Fibroblast of lung (primary cell): ENCODE results near the gene DPYSL3. TPM values are rescaled to one million over a fixed set of nuclear protein-coding genes. Genes with fewer than 3 reads are reported as not detected.

Source experiments
- DNase-seq, 2 donors: peaks; one replicate each; pipeline versions ENCODE4 v3.0.0 to v3.0.0-alpha.2; 2010; ENCODE audit warnings: low read depth in 2 of 2
- H2AFZ ChIP-seq: 2 replicates; pipeline ENCODE4 v1.5.1; 2012; ENCODE audit warnings: low read length, control low read depth, inconsistent platforms
- H3K27ac ChIP-seq: 2 replicates; pipeline ENCODE4 v1.5.1; 2011; ENCODE audit warnings: low read length, control low read depth; ENCODE audit not compliant: insufficient read depth
- H3K27me3 ChIP-seq: 2 replicates; pipeline ENCODE4 v1.5.1; 2011; ENCODE audit warnings: mild to moderate bottlenecking, low read length; ENCODE audit not compliant: control insufficient read depth, insufficient read depth
- H3K36me3 ChIP-seq: 2 replicates; pipeline ENCODE4 v1.5.1; 2011; ENCODE audit warnings: low read length; ENCODE audit not compliant: control insufficient read depth, insufficient read depth
- H3K4me1 ChIP-seq: 2 replicates; pipeline ENCODE4 v1.5.1; 2011; ENCODE audit warnings: low read length; ENCODE audit not compliant: control insufficient read depth, insufficient read depth; ENCODE audit errors: extremely low read depth
- H3K4me2 ChIP-seq: 2 replicates; pipeline ENCODE4 v1.5.1; 2011; ENCODE audit warnings: low read length, control low read depth; ENCODE audit not compliant: insufficient read depth; ENCODE audit errors: extremely low read depth
- H3K4me3 ChIP-seq, 4 experiments: fragments of 200-600 bp in 1 of 4; sonication (generic) in 1 of 4; replicated peaks in 1 of 4; 2 replicates each; pipeline ENCODE4 v1.5.1; 2011 to 2016; ENCODE audit warnings: low read length in 4 of 4, low read depth in 3 of 4, mild to moderate bottlenecking in 3 of 4, control low read depth in 2 of 4, inconsistent platforms in 1 of 4, mixed read lengths in 1 of 4; ENCODE audit not compliant: insufficient read depth in 1 of 4; ENCODE audit errors: control extremely low read depth in 1 of 4
- H3K79me2 ChIP-seq: 2 replicates; pipeline ENCODE4 v1.5.1; 2012; ENCODE audit warnings: mild to moderate bottlenecking, low read length, inconsistent platforms; ENCODE audit not compliant: control insufficient read depth, insufficient read depth
- H3K9ac ChIP-seq: 2 replicates; pipeline ENCODE4 v1.5.1; 2011; ENCODE audit warnings: mild to moderate bottlenecking, low read length, control low read depth; ENCODE audit not compliant: insufficient read depth
- H3K9me3 ChIP-seq: 2 replicates; pipeline ENCODE4 v1.5.1; 2012; ENCODE audit warnings: low read depth, low read length; ENCODE audit not compliant: control insufficient read depth, insufficient read depth
- H4K20me1 ChIP-seq: 2 replicates; pipeline ENCODE4 v1.5.1; 2011; ENCODE audit warnings: low read length; ENCODE audit not compliant: control insufficient read depth, insufficient read depth; ENCODE audit errors: extremely low read depth
- CTCF ChIP-seq, 2 donors: IDR thresholded peaks in 1 of 2; conservative IDR thresholded peaks in 1 of 2; 1 replicate in 1 of 2; 2 replicates in 1 of 2; pipeline ENCODE4 v1.5.1; 2011 to 2012; ENCODE audit warnings: low read length in 2 of 2, control low read depth in 1 of 2, inconsistent platforms in 1 of 2, low read depth in 1 of 2, mild to moderate bottlenecking in 1 of 2
- EZH2 ChIP-seq: IDR thresholded peaks from 2 replicates; pipeline ENCODE4 v1.5.1; 2012; ENCODE audit warnings: low read length, control low read depth, mild to moderate bottlenecking; ENCODE audit errors: missing control alignments
- polyA plus RNA-seq, 2 donors: library from polyadenylated mRNA; depleted of rRNA in 1 of 2; stranded (reverse) in 1 of 2; unstranded in 1 of 2; fragments of >200 nt; gene quantifications; 2 replicates each; pipeline ENCODE4 v1.2.1, GENCODE V29; 2011 to 2012; ENCODE audit warnings: missing spikeins in 1 of 2
- total RNA-seq: library from RNA; depleted of rRNA; stranded (reverse); fragments of >200 nt; gene quantifications from 2 replicates; pipeline ENCODE4 v1.2.1, GENCODE V29; 2014

Gene DPYSL3
- total and polyA plus RNA-seq, 2 donors (not counting 1 experiment from before 2014, with no cell fraction given): 52.4 to 206 TPM

DNA sequence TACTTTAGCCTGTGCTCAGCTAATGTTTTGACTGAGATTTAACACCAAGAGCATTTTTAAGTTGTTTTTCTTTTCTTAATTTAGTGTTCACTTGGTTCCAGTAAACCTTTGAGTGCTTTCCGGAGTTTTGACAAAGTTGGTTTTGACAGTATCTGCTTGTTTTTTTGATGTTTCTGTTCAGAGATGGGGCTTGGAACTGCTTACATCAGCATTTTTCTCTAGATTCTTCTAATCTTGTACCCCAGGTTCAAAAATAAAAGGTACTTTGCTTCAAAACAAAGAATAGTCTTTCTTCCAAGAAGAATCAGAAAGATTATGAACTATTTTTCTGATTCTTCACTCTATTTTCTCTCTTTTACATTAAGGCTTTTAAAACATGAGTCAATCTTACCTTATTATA is 132.2 kb downstream of the DPYSL3 start:
- no peaks in the 10 kb centered on the region for H3K36me3 ChIP-seq
- no peak overlapping the region for H3K27ac ChIP-seq
- no peaks in the 10 kb centered on the region for H3K9me3 ChIP-seq
- H3K4me3 ChIP-seq: no peak overlapping the region
- H3K4me1 ChIP-seq: no peaks in the 10 kb centered on the region
- H4K20me1 ChIP-seq: no peaks in the 10 kb centered on the region
- H3K79me2 ChIP-seq: no peaks in the 10 kb centered on the region
- H3K9ac ChIP-seq: no peak overlapping the region
- H3K4me2 ChIP-seq: no peak overlapping the region
- TF ChIP-seq CTCF (conservative IDR thresholded peaks at IDR 0.05 in 1 of 2, IDR thresholded peaks at IDR 0.05 in 1 of 2; ENCODE audit: low read depth in 1 of 2, low read length in 2 of 2): no peak
- no peak for TF ChIP-seq EZH2
- no peak overlapping the region for H2AFZ ChIP-seq
- no peak for DNase-seq
- no peaks in the 10 kb centered on the region for H3K27me3 ChIP-seq

DNA sequence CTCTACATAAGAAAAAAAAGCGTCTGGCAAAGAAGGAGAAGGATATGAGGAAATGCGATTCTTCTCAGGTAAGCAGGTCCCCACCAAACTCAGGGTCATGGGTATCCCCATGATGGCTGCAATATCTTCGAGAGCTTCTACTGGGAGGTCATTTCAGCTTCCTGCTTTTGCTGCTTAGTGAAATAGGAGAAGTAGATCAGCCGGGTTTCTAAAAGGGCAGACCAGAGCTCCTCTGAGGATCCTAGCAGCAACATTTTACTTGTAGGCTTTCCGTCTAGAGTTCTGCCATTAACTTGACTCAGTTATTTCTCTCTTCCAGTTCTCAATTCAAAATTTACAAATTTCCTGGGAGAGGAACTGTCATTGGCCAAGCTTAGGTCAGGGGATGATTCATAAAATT is 134.7 kb downstream of the DPYSL3 start:
- DNase-seq: no peak

GRCh38 chr5:147373328-147373727 is 136.5 kb downstream of the DPYSL3 start:
- no peaks in the 10 kb centered on the region for H3K9me3 ChIP-seq
- DNase-seq: no peak
- H3K79me2 ChIP-seq: no peaks in the 10 kb centered on the region
- no peak overlapping the region for H3K4me2 ChIP-seq
- H3K4me3 ChIP-seq: no peak overlapping the region
- no peaks in the 10 kb centered on the region for H3K27me3 ChIP-seq
- no peaks in the 10 kb centered on the region for H3K36me3 ChIP-seq
- no peak overlapping the region for H3K9ac ChIP-seq
- H3K27ac ChIP-seq: no peak overlapping the region
- no peak for TF ChIP-seq CTCF (conservative IDR thresholded peaks at IDR 0.05 in 1 of 2, IDR thresholded peaks at IDR 0.05 in 1 of 2; ENCODE audit: low read depth in 1 of 2, low read length in 2 of 2)
- TF ChIP-seq EZH2: no peak
- no peaks in the 10 kb centered on the region for H4K20me1 ChIP-seq
- H3K4me1 ChIP-seq: no peaks in the 10 kb centered on the region
- H2AFZ ChIP-seq: no peak overlapping the region

More for the DNA sequence above, 134.7 kb downstream of the DPYSL3 start:
- Histone ChIP-seq H3K4me2 (no peak overlapping the region), H3K27ac (no peak overlapping the region), H3K36me3 (no peaks in the 10 kb centered on the region), H3K9me3 (no peaks in the 10 kb centered on the region), H3K4me1 (no peaks in the 10 kb centered on the region), H3K4me3 (no peak overlapping the region), H2AFZ (no peak overlapping the region), H3K79me2 (no peaks in the 10 kb centered on the region), H3K9ac (no peak overlapping the region), H4K20me1 (no peaks in the 10 kb centered on the region), H3K27me3 (no peaks in the 10 kb centered on the region)
- no peak for TF ChIP-seq CTCF (conservative IDR thresholded peaks at IDR 0.05 in 1 of 2, IDR thresholded peaks at IDR 0.05 in 1 of 2; ENCODE audit: low read depth in 1 of 2, low read length in 2 of 2)
- no peak for TF ChIP-seq EZH2
